Keratinocyte (primary cell): ENCODE results near the gene MAML1. TPM values are rescaled to one million over a fixed set of nuclear protein-coding genes. Genes with fewer than 3 reads are reported as not detected.

ENCODE experiments used
- DNase-seq: peaks from one replicate; pipeline ENCODE4 v3.0.0-alpha.2; 2011; ENCODE audit warnings: low read depth, missing footprints, low spot score
- FAIRE-seq: peaks from 2 replicates; lab custom pipeline; 2011; peaks lifted over from hg19 to GRCh38; lab: Jason Lieb, UNC
- H2AFZ ChIP-seq: 2 replicates; pipeline ENCODE4 v1.6.0; 2012; ENCODE audit warnings: low read length, control low read depth, inconsistent platforms; ENCODE audit not compliant: control insufficient read depth
- H3K27ac ChIP-seq: 2 replicates; pipeline ENCODE4 v1.5.1; 2011; ENCODE audit warnings: low read length; ENCODE audit not compliant: control insufficient read depth, insufficient read depth
- H3K27me3 ChIP-seq: 3 replicates; pipeline ENCODE4 v1.6.0; 2011; ENCODE audit warnings: low read length; ENCODE audit not compliant: control insufficient read depth, insufficient read depth; ENCODE audit errors: extremely low read depth
- H3K36me3 ChIP-seq, 2 experiments: 2 replicates in 1 of 2; 3 replicates in 1 of 2; pipeline ENCODE4 v1.5.1; 2011; ENCODE audit warnings: low read length in 2 of 2, mild to moderate bottlenecking in 1 of 2; ENCODE audit not compliant: control insufficient read depth in 2 of 2, insufficient read depth in 2 of 2; ENCODE audit errors: extremely low read depth in 1 of 2
- H3K4me1 ChIP-seq: 3 replicates; pipeline ENCODE4 v1.5.1; 2011; ENCODE audit warnings: low read length; ENCODE audit not compliant: control insufficient read depth, insufficient read depth; ENCODE audit errors: extremely low read depth
- H3K4me2 ChIP-seq: 3 replicates; pipeline ENCODE4 v1.6.0; 2011; ENCODE audit warnings: low read depth, low read length; ENCODE audit not compliant: control insufficient read depth, insufficient read depth; ENCODE audit errors: extremely low read depth
- H3K4me3 ChIP-seq, 3 experiments: fragments of 200-600 bp in 1 of 3; sonication (generic) in 1 of 3; 2 replicates in 2 of 3; 3 replicates in 1 of 3; pipeline ENCODE4 v1.5.1; 2011 to 2016; ENCODE audit warnings: low read length in 3 of 3, mild to moderate bottlenecking in 3 of 3, control low read depth in 2 of 3, inconsistent platforms in 1 of 3, low read depth in 1 of 3, mixed read lengths in 1 of 3, mixed run types in 1 of 3, moderate library complexity in 1 of 3; ENCODE audit not compliant: control insufficient read depth in 2 of 3, insufficient read depth in 2 of 3; ENCODE audit errors: extremely low read depth in 1 of 3
- H3K79me2 ChIP-seq: 2 replicates; pipeline ENCODE4 v1.6.0; 2012; ENCODE audit warnings: low read length; ENCODE audit not compliant: control insufficient read depth, insufficient read depth
- H3K9ac ChIP-seq: 3 replicates; pipeline ENCODE4 v1.6.0; 2011; ENCODE audit warnings: low read length; ENCODE audit not compliant: control insufficient read depth, insufficient read depth; ENCODE audit errors: extremely low read depth
- H3K9me1 ChIP-seq: 3 replicates; pipeline ENCODE4 v1.6.0; 2011; ENCODE audit warnings: low read length; ENCODE audit not compliant: control insufficient read depth, insufficient read depth; ENCODE audit errors: extremely low read depth
- H3K9me3 ChIP-seq: 2 replicates; pipeline ENCODE4 v1.5.1; 2012; ENCODE audit warnings: low read depth, low read length; ENCODE audit not compliant: control insufficient read depth
- H4K20me1 ChIP-seq: 3 replicates; pipeline ENCODE4 v1.6.0; 2011; ENCODE audit warnings: low read length; ENCODE audit not compliant: control insufficient read depth, insufficient read depth; ENCODE audit errors: extremely low read depth
- CTCF ChIP-seq, 3 experiments: IDR thresholded peaks in 1 of 3; conservative IDR thresholded peaks in 1 of 3; optimal IDR thresholded peaks in 1 of 3; 2 replicates in 2 of 3; 3 replicates in 1 of 3; pipeline versions ENCODE3 to v1.5.1; 2011; ENCODE audit warnings: low read length in 3 of 3, mild to moderate bottlenecking in 3 of 3, moderate library complexity in 2 of 3, control low read depth in 1 of 3, inconsistent platforms in 1 of 3; ENCODE audit not compliant: insufficient read depth in 2 of 3; ENCODE audit errors: extremely low read depth in 1 of 3
- EZH2 ChIP-seq: IDR thresholded peaks from one replicate; pipeline ENCODE4 v1.6.1; 2012; ENCODE audit warnings: inconsistent platforms, mild to moderate bottlenecking, low read length, moderate library complexity
- dilution Hi-C: fragments of 300-500 bp; cut with MboI; formaldehyde crosslinking; loops from one replicate; pipeline ENCODE4 v1.7.0; 2020; ENCODE audit warnings: low sequenced_read_pairs; ENCODE audit not compliant: extremely low pct_ligation_motif_present
- polyA plus RNA-seq, 5 experiments: library from polyadenylated mRNA; depleted of rRNA in 3 of 5; stranded (reverse) in 3 of 5; stranded (forward) in 1 of 5; unstranded in 1 of 5; fragments of >200 nt; gene quantifications; 1 replicate in 1 of 5; 2 replicates in 3 of 5; 3 replicates in 1 of 5; pipeline versions ENCODE4 v1.2.1 to v1.2.3, GENCODE V29; 2011 to 2012; ENCODE audit warnings: missing spikeins in 2 of 5, low read depth in 1 of 5, low replicate concordance in 1 of 5

Gene MAML1
- polyA plus RNA-seq, 1 donor (not counting 4 experiments of a cell fraction or from before 2014, with no cell fraction given): 4.9 TPM

GRCh38 chr5:179792612-179793467 lies 60.2 kb downstream of the MAML1 start:
- Histone ChIP-seq H3K9ac (no peak overlapping the region), H3K9me1 (no peaks in the 10 kb centered on the region), H2AFZ (no peak overlapping the region), H3K27me3 (no peaks in the 10 kb centered on the region), H3K4me2 (no peak overlapping the region), H3K27ac (no peak overlapping the region), H3K36me3 (peaks cover 2 to 6% of the 10 kb centered on the region in 2 experiments), H4K20me1 (no peaks in the 10 kb centered on the region), H3K79me2 (no peaks in the 10 kb centered on the region), H3K9me3 (no peaks in the 10 kb centered on the region), H3K4me3 (no peak overlapping the region), H3K4me1 (peaks cover 22% of the 10 kb centered on the region)
- DNase-seq: no peak
- dilution Hi-C loops: no loop called here
- no peak for FAIRE-seq
- TF ChIP-seq CTCF (optimal IDR thresholded peaks at IDR 0.05 in 1 of 3, IDR thresholded peaks at IDR 0.05 in 1 of 3, conservative IDR thresholded peaks at IDR 0.05 in 1 of 3; ENCODE audit: extremely low read depth in 1 of 3, insufficient read depth in 2 of 3, low read length in 3 of 3): no peak
- TF ChIP-seq EZH2: no peak

GRCh38 chr5:179793468-179794139 lies 61.0 kb downstream of the MAML1 start, which contains the start of gene LTC4S:
Gene LTC4S (plus strand): TSS chr5:179793986. CDS start chr5:179794081, 95 bp downstream.
- H3K9ac ChIP-seq: no peak within 1 kb of the TSS
- H3K27ac ChIP-seq: no peak within 1 kb of the TSS
- peaks cover 22% of the 10 kb centered on the region for H3K4me1 ChIP-seq
- no peaks in the 10 kb centered on the region for H3K9me1 ChIP-seq
- DNase-seq: no peak
- peak within 1 kb of the TSS; percentile 75 for H3K4me2 ChIP-seq
- dilution Hi-C loops: no loop called here
- peak; percentile 52 for FAIRE-seq
- no peaks in the 10 kb centered on the region for H3K79me2 ChIP-seq
- no peak for TF ChIP-seq EZH2
- no peak for TF ChIP-seq CTCF (optimal IDR thresholded peaks at IDR 0.05 in 1 of 3, IDR thresholded peaks at IDR 0.05 in 1 of 3, conservative IDR thresholded peaks at IDR 0.05 in 1 of 3; ENCODE audit: extremely low read depth in 1 of 3, insufficient read depth in 2 of 3, low read length in 3 of 3)
- H3K9me3 ChIP-seq: no peaks in the 10 kb centered on the region
- H4K20me1 ChIP-seq: no peaks in the 10 kb centered on the region
- no peak within 1 kb of the TSS for H3K4me3 ChIP-seq
- peaks cover 10 to 14% of the 10 kb centered on the region in 2 experiments for H3K36me3 ChIP-seq
- H2AFZ ChIP-seq: peak within 1 kb of the TSS; percentile 12
- H3K27me3 ChIP-seq: no peaks in the 10 kb centered on the region
